Pancreas (tissue), 10 donors: Measurements from ENCODE around the gene CTPS1. TPM values are rescaled to one million over a fixed set of nuclear protein-coding genes. Genes with fewer than 3 reads are reported as not detected.

Source experiments
- ATAC-seq, 4 donors: fragments of 200-7000 bp; cut with Tn5 transposase; one replicate each; pipeline versions ENCODE4 v1.8.0 to v1.9.1; 2020; ENCODE audit warnings: mild to moderate bottlenecking in 4 of 4, moderate library complexity in 4 of 4
- DNase-seq, 6 donors: peaks; one replicate each; pipeline ENCODE4 v3.0.0-alpha.2; 2020
- FAIRE-seq: peaks from 2 replicates; lab custom pipeline; 2012; peaks lifted over from hg19 to GRCh38; lab: Jason Lieb, UNC
- H3K27ac ChIP-seq, 4 donors: fragments of 200-600 bp; sonication (generic); 1 replicate in 3 of 4; 2 replicates in 1 of 4; pipeline versions ENCODE4 v1.5.0 to v1.8.0; 2020
- H3K27me3 ChIP-seq, 4 donors: fragments of 200-600 bp; one replicate each; pipeline ENCODE4 v1.8.0; 2021
- H3K36me3 ChIP-seq, 3 donors: fragments of 200-600 bp; sonication (generic) in 1 of 3; one replicate each; pipeline versions ENCODE4 v1.5.0 to v1.8.0; 2020 to 2021
- H3K4me1 ChIP-seq, 3 donors: fragments of 200-600 bp; one replicate each; pipeline ENCODE4 v1.8.0; 2021
- H3K4me3 ChIP-seq, 4 donors: fragments of 200-600 bp; sonication (generic) in 2 of 4; one replicate each; pipeline versions ENCODE4 v1.5.0 to v1.8.0; 2020 to 2021
- H3K9me3 ChIP-seq, 4 donors: fragments of 200-600 bp; one replicate each; pipeline ENCODE4 v1.8.0; 2021
- CTCF ChIP-seq, 4 donors: fragments of 200-600 bp; sonication (generic) in 3 of 4; IDR thresholded peaks; one replicate each; pipeline versions ENCODE4 v1.5.0 to v1.8.0; 2021; ENCODE audit warnings: antibody characterized with exemption in 4 of 4
- WGBS, 2 donors: extraction: QIAGEN DNeasy Blood & Tissue Kit; methylation state at CpG; one replicate each; pipeline ENCODE4 v1.1.7; 2013; 5-methylcytosine and 5-hydroxymethylcytosine counted together
- intact Hi-C, 3 donors: fragments of 100-400 bp; cut with DNase I; formaldehyde crosslinking; loops; one replicate each; pipeline versions ENCODE4 v1.11.1 to v1.14.2; 2022
- polyA plus RNA-seq, 2 donors: library from polyadenylated mRNA; stranded (reverse); fragments of 200-250 nt; gene quantifications; one replicate each; pipeline ENCODE4 v1.2.3, GENCODE V29; 2013
- total RNA-seq, 6 donors: library from RNA; stranded (reverse); fragmentation: NEBNext Ultra II Directional in 4 of 6; extraction: Animal tissue kit (Norgen Biotek cat#: 25700) in 4 of 6; gene quantifications; one replicate each; pipeline versions ENCODE4 v1.2.1 to v1.2.4, GENCODE V29; 2021 to 2023
- donor health status: healthy with polysubstance abuse.
- donor health status: DM: no; HTN: no; CAD: no; lungs with moderate emphysema.
- donor health status: DM: no; HTN: no; CAD: no.
- donor health status: control.
- donor health status: control.
- donor health status: Bipolar disorder and iron deficiency.
- donor health status: DM: yes; HTN: yes; CAD: no.
- donor health status: DM: no; HTN: no; CAD: no.
- donor health status: DM: no; HTN: no; CAD: no.
- donor health status: DM: yes; HTN: yes; CAD: no.

CTPS1 gene
- total and polyA plus RNA-seq, 8 donors = 4.1 to 8.7 (median 7.3) TPM

- no peaks in the 10 kb centered on the region for H3K36me3 ChIP-seq
- DNase-seq (no peak), ATAC-seq (no peak), FAIRE-seq (no peak)
- H3K27ac ChIP-seq = no peak overlapping the region
- H3K4me3 ChIP-seq = no peak overlapping the region
- H3K4me1 ChIP-seq = peaks cover 15 to 20% (median 17%) of the 10 kb centered on the region in 3 donors
- intact Hi-C loops = no loop called here
- no peaks in the 10 kb centered on the region for H3K27me3 ChIP-seq
- TF ChIP-seq CTCF (IDR thresholded peaks at IDR 0.05) = no peak
- H3K9me3 ChIP-seq = no peaks in the 10 kb centered on the region
- WGBS, 2 donors = 70 to 72% methylated on average over 5 of the region's 5 CpGs
These were observed 42.6 kb upstream of the CTPS1 start for GRCh38 chr1:40936931-40937339.

GRCh38 chr1:40938393-40938792 is 41.1 kb upstream of the CTPS1 start:
- H3K9me3 ChIP-seq = no peaks in the 10 kb centered on the region
- ATAC-seq (no peak), FAIRE-seq (no peak), DNase-seq (peak in 1 of 6 donors; percentile 14)
- no peak for TF ChIP-seq CTCF (IDR thresholded peaks at IDR 0.05)
- H3K4me3 ChIP-seq = no peak overlapping the region
- peaks cover 17 to 21% (median 20%) of the 10 kb centered on the region in 3 donors for H3K4me1 ChIP-seq
- intact Hi-C loops = no loop called here
- no peaks in the 10 kb centered on the region for H3K27me3 ChIP-seq
- WGBS, 2 donors = 96 to 97% methylated on average over 6 of the region's 6 CpGs
- H3K36me3 ChIP-seq = no peaks in the 10 kb centered on the region
- H3K27ac ChIP-seq = peak overlapping the region in 2 of 4 donors; percentile 34 to 71

DNA sequence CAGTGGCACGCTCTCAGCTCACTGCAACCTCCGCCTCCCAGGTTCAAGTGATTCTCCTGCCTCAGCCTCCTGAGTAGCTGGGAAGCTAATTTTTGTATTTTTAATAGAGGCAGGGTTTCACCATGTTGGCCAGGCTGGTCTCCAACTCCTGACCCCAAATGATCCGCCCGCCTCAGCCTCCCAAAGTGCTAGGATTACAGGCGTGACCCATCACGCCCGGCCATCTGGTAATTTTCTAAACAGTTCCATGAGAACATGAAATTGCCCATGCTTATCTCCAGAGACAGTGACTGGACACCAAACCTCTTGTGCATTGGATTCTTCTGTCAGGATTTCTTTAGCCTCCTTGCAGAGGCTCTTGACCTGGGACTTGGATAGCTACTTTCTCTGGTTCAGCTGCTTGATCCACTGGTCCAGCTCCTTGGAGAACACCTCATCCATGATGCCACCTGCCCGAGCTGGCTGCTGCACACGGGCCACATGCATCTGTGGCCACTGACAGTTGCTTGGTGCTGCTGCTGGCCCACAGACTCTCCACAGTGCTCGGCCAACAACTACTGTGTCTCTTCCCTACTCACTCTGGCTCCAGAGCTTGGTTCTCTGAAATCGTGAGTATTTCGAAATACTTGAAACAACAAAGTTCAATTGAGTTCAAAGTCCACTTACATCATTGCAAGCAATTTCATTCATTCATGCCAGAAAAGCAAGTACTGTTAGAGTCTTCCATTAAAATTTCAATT is 40.0 kb upstream of the CTPS1 start:
- peak; percentile 89 to 94 (median 92) for ATAC-seq
- no peaks in the 10 kb centered on the region for H3K27me3 ChIP-seq
- H3K36me3 ChIP-seq = no peaks in the 10 kb centered on the region
- H3K4me1 ChIP-seq = peaks cover 26 to 29% (median 27%) of the 10 kb centered on the region in 3 donors
- H3K27ac ChIP-seq = peak overlapping the region in 3 of 4 donors; percentile 7 to 71 (median 34)
- TF ChIP-seq CTCF (IDR thresholded peaks at IDR 0.05) = no peak
- H3K9me3 ChIP-seq = no peaks in the 10 kb centered on the region
- H3K4me3 ChIP-seq = no peak overlapping the region
- DNase-seq = peak in 5 of 6 donors; percentile 47 to 62 (median 58)
- FAIRE-seq = no peak
- 57 to 59% methylated on average over 12 of the region's 12 CpGs for WGBS, 2 donors
- intact Hi-C loops = no loop called here

- Histone ChIP-seq H3K27me3 (no peaks in the 10 kb centered on the region), H3K36me3 (no peaks in the 10 kb centered on the region), H3K4me1 (peaks cover 25 to 42% (median 35%) of the 10 kb centered on the region in 3 donors), H3K27ac (peak overlapping the region; percentile 51 to 77 (median 71)), H3K9me3 (no peaks in the 10 kb centered on the region), H3K4me3 (no peak overlapping the region)
- no peak for TF ChIP-seq CTCF (IDR thresholded peaks at IDR 0.05)
- intact Hi-C loops = no loop called here
- ATAC-seq (peak; percentile 5 to 26 (median 17)), DNase-seq (peak in 3 of 6 donors; percentile 30 to 42 (median 31)), FAIRE-seq (peak; percentile 13)
- WGBS, 2 donors = 30 to 40% methylated on average over 7 of the region's 7 CpGs
These were observed 35.2 kb upstream of the CTPS1 start for GRCh38 chr1:40944326-40944725.
